ENCODE data around the gene KIRREL3.

The KIRREL3 gene

GRCh38 chr11:126494831-126495230 lies 505.7 kb downstream of the KIRREL3 start:
- no peak for DNase-seq (ENCODE audit: low read depth)
- no peak overlapping the region for H3K4me3 ChIP-seq (ENCODE audit: low read length)
- TF ChIP-seq, protein P1, sequence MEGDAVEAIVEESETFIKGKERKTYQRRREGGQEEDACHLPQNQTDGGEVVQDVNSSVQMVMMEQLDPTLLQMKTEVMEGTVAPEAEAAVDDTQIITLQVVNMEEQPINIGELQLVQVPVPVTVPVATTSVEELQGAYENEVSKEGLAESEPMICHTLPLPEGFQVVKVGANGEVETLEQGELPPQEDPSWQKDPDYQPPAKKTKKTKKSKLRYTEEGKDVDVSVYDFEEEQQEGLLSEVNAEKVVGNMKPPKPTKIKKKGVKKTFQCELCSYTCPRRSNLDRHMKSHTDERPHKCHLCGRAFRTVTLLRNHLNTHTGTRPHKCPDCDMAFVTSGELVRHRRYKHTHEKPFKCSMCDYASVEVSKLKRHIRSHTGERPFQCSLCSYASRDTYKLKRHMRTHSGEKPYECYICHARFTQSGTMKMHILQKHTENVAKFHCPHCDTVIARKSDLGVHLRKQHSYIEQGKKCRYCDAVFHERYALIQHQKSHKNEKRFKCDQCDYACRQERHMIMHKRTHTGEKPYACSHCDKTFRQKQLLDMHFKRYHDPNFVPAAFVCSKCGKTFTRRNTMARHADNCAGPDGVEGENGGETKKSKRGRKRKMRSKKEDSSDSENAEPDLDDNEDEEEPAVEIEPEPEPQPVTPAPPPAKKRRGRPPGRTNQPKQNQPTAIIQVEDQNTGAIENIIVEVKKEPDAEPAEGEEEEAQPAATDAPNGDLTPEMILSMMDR (conservative IDR thresholded peaks at IDR 0.05; ENCODE audit: low read length), result no peak

DNA sequence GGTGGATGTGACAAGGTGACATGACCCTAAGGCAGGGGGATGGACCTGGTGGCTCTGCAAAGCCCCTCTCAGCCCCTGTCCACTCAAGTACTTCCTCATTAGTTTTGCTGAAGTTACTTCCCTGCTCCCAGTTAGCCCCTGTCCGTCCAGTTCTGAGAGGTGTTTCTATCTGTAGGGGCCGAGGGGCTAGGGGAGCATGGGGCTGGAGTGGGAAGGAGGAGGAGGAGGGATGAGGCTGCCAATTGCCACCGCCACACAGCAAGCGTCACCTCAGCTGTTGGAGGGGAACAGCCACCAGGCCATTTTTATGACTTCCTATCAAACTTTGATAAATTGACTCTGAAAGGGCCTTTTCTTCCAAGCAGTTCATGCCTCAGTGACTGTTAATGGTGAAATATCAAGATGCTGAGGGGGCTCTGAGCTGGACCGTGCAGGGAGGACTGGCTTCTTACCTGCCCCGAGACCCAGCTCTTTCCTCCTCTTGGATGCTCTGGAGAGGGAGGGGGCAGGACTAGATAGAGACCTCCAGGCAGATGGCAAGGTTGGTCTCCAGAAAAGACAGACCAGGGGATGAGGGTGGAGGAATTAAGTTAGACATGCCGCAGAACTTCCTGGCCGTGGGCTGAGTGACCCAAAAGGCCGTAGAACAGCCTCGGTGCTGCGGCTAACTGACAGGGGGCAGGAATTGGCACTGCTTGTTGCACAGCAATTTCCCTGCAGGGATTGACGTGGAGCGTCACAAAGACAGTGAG lies 508.1 kb downstream of the KIRREL3 start:
- TF ChIP-seq, protein P1 (conservative IDR thresholded peaks at IDR 0.05; ENCODE audit: low read length), result no peak
- DNase-seq (ENCODE audit: low read depth), result no peak
- no peak overlapping the region for H3K4me3 ChIP-seq (ENCODE audit: low read length)

- TF ChIP-seq, protein P1 (conservative IDR thresholded peaks at IDR 0.05; ENCODE audit: low read length), result no peak
- no peak for DNase-seq (ENCODE audit: low read depth)
- H3K4me3 ChIP-seq (ENCODE audit: low read length), result no peak overlapping the region
These were observed 509.5 kb downstream of the KIRREL3 start for GRCh38 chr11:126491092-126491491.

- DNase-seq (ENCODE audit: low read depth), result no peak
- TF ChIP-seq, protein P1 (conservative IDR thresholded peaks at IDR 0.05; ENCODE audit: low read length), result no peak
- H3K4me3 ChIP-seq (ENCODE audit: low read length), result no peak overlapping the region
These were observed 510.5 kb downstream of the KIRREL3 start for GRCh38 chr11:126489836-126490660.

GRCh38 chr11:126488591-126489370 lies 511.8 kb downstream of the KIRREL3 start:
- no peak overlapping the region for H3K4me3 ChIP-seq (ENCODE audit: low read length)
- no peak for DNase-seq (ENCODE audit: low read depth)
- TF ChIP-seq, protein P1 (conservative IDR thresholded peaks at IDR 0.05; ENCODE audit: low read length), result no peak

DNA sequence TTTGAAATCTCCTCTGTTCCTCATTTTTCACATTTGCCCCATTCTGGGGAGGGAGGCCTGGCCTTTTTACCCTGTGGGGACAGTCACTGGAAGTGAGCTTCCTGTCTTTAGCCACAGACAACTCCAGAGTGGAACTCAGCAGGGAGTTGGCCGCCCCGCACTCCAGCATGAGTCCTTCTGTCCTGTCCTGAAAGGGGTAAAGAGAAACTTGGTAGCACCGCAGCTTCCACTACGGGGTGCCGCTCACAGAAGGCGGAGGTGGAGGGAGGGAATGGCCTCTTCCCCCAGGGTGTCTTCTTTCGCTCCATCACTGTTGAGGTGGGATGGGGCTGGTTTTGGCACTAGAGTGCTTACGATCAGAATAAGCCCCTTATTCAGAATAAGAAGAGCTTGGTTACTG lies 512.9 kb downstream of the KIRREL3 start:
- H3K4me3 ChIP-seq (ENCODE audit: low read length), result no peak overlapping the region
- DNase-seq (ENCODE audit: low read depth), result no peak
- TF ChIP-seq, protein P1 (conservative IDR thresholded peaks at IDR 0.05; ENCODE audit: low read length), result no peak

Measured in AG10803 (cell line).